Cardiac fibroblast (primary cell): ENCODE measurements around the gene ADGRB2.
A peak's percentile ranks its signal among the peaks of the same experiment; 100 is the strongest.

ENCODE experiments used
- DNase-seq, 2 donors: peaks; one replicate each; pipeline versions ENCODE4 v3.0.0 to v3.0.0-alpha.2; 2010; ENCODE audit warnings: low read depth in 2 of 2
- H3K4me3 ChIP-seq, 2 donors: replicated peaks in 1 of 2; 1 replicate in 1 of 2; 2 replicates in 1 of 2; pipeline ENCODE4 v1.5.1; 2011; ENCODE audit warnings: low read depth in 2 of 2, low read length in 2 of 2, mild to moderate bottlenecking in 2 of 2, moderate library complexity in 1 of 2
- CTCF ChIP-seq: IDR thresholded peaks from one replicate; pipeline ENCODE4 v1.5.1; 2011; ENCODE audit warnings: low read depth, mild to moderate bottlenecking, low read length, inconsistent platforms

ADGRB2 gene

GRCh38 chr1:31783846-31784245, 19.7 kb upstream of the ADGRB2 start:
- H3K4me3 ChIP-seq = no peak overlapping the region
- TF ChIP-seq CTCF = no peak
- no peak for DNase-seq

- H3K4me3 ChIP-seq = no peak overlapping the region
- no peak for TF ChIP-seq CTCF
Observed at GRCh38 chr1:31782421-31783410, 18.6 kb upstream of the ADGRB2 start.

GRCh38 chr1:31781756-31782371, 17.7 kb upstream of the ADGRB2 start:
- no peak for TF ChIP-seq CTCF
- DNase-seq = no peak
- H3K4me3 ChIP-seq = no peak overlapping the region

More at GRCh38 chr1:31782421-31783410, 18.6 kb upstream of the ADGRB2 start:
- no peak for DNase-seq

DNA sequence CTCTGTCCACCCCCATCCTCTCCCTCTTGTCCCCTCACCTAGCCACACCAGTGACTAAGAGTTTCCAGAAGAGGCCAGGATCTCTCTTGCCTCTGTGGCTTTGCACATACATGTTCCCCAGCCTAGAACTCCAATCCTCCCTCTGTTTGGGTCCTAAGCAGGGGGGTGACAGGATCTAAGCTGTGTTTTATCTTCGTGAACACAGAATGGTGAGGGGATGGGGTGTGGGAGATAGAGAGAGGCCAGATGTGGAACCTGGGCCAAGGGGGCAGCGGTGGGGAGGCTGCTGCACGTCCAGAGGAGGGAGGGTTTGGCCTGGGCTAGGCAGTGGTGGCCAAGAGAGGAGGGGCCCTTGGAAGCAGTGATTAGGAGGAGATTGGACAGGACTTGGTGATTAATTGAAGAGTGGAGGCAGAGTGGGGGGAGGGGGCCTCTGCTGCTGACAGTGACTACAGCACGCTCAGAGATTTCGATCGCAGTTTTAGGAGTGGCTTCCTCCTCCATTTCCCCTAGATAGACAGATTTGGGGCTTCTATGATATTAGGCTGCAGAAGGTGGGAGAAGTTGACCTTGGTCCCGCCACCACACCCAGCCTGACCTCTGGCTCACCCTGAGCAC, 17.1 kb upstream of the ADGRB2 start:
- no peak for TF ChIP-seq CTCF

DNA sequence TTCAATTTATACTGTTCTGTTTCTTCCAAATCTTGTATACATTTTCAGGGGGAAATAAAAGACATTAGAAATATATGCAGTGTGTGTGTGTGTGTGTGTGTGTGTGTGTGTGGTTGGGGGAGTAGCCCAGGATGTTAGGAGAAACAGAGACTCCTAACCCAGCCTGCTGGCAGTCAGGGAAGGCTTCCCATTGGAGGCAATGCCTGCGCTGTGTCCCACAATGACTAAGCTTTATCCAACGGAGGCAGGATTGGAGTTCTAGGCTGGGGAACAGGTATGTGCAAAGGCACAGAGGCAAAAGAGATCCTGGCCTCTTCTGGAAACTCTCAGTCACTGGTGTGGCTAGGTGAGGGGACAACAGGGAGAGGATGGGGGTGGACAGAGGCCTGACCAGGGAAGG, 16.5 kb upstream of the ADGRB2 start:
- H3K4me3 ChIP-seq = no peak overlapping the region
- TF ChIP-seq CTCF = no peak
- no peak for DNase-seq

More for the DNA sequence above, 17.1 kb upstream of the ADGRB2 start:
- H3K4me3 ChIP-seq = no peak overlapping the region
- DNase-seq = peak in 1 of 2 donors; percentile 31

DNA sequence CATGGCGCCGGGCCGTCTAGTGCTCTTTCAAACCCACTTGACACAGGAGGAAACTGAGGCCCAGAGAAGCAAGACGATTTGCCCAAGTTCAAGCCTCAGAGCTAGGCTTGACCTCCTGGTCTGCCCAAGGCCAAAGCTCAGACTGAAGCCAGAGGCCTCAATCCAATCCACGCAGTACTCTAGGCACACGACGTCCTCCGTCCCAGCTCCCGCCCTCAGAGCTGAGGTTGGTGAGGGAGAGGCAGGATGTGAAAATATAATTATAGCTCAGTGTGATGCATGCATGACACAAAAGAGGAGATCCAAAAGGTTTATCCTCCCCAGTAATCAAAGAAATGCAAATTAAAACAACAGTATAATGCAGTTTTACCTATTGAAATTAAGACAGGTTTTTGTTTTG, 15.5 kb upstream of the ADGRB2 start:
- no peak for DNase-seq
- no peak overlapping the region for H3K4me3 ChIP-seq
- no peak for TF ChIP-seq CTCF
